T-cell (primary cell): ENCODE data around the gene CDH13. TPM values are rescaled to one million over a fixed set of nuclear protein-coding genes. Genes with fewer than 3 reads are reported as not detected.

ENCODE experiments used
- ATAC-seq, 4 experiments: fragments of 200-7000 bp in 3 of 4; fragments of 150-1000 bp in 1 of 4; cut with Tn5 transposase; replicated peaks in 1 of 4; 1 replicate in 3 of 4; 2 replicates in 1 of 4; pipeline ENCODE4 v1.10.0; 2021; ENCODE audit warnings: moderate library complexity in 3 of 4, mild to moderate bottlenecking in 2 of 4, moderate number of reproducible peaks in 1 of 4
- CTCF ChIA-PET, 2 donors: fragments of 300-600 bp; sonication (Branson Sonifier 250); formaldehyde crosslinking; loops; one replicate each; lab custom pipeline; 2022; ENCODE audit warnings: antibody characterized with exemption in 2 of 2; lab: Charles Lee
- POLR2A ChIA-PET, 2 donors: fragments of 300-600 bp; sonication (Branson Sonifier 250); formaldehyde crosslinking; loops; one replicate each; lab custom pipeline; 2022; ENCODE audit warnings: antibody characterized with exemption in 2 of 2; lab: Charles Lee
- DNase-seq, 35 experiments: peaks; one replicate each; pipeline versions ENCODE4 v3.0.0 to v3.0.0-alpha.2; 2013 to 2023
- H3K27ac ChIP-seq: one replicate; pipeline ENCODE4 v1.5.1; 2013; ENCODE audit warnings: low read length
- H3K27me3 ChIP-seq, 2 experiments: replicated peaks in 1 of 2; 1 replicate in 1 of 2; 2 replicates in 1 of 2; pipeline versions ENCODE4 v1.6.1 to v1.7.0; 2013; ENCODE audit warnings: low read length in 1 of 2, mixed read lengths in 1 of 2; ENCODE audit not compliant: control insufficient read depth in 2 of 2, insufficient read depth in 2 of 2; ENCODE audit errors: extremely low read depth in 1 of 2
- H3K36me3 ChIP-seq, 2 donors: 1 replicate in 1 of 2; 2 replicates in 1 of 2; pipeline versions ENCODE4 v1.6.1 to v1.7.0; 2013; ENCODE audit warnings: low read length in 1 of 2; ENCODE audit not compliant: control insufficient read depth in 2 of 2, insufficient read depth in 1 of 2; ENCODE audit errors: extremely low read depth in 1 of 2
- H3K4me1 ChIP-seq, 2 experiments: 1 replicate in 1 of 2; 2 replicates in 1 of 2; pipeline versions ENCODE4 v1.6.1 to v1.7.0; 2013; ENCODE audit warnings: low read length in 2 of 2, mixed read lengths in 1 of 2; ENCODE audit not compliant: insufficient read depth in 2 of 2, control insufficient read depth in 1 of 2; ENCODE audit errors: extremely low read depth in 1 of 2
- H3K4me3 ChIP-seq, 2 donors: 1 replicate in 1 of 2; 2 replicates in 1 of 2; pipeline versions ENCODE4 v1.5.1 to v1.7.0; 2013; ENCODE audit warnings: mild to moderate bottlenecking in 2 of 2, low read length in 1 of 2, moderate library complexity in 1 of 2; ENCODE audit not compliant: control insufficient read depth in 1 of 2; ENCODE audit errors: extremely low read depth in 1 of 2
- H3K9me3 ChIP-seq: 2 replicates; pipeline ENCODE4 v1.7.0; 2013
- H3K27ac Mint-ChIP-seq, 2 donors: one replicate each; pipeline ENCODE4 v1.8.0; 2020 to 2021; ENCODE audit warnings: mild to moderate bottlenecking in 2 of 2, mixed read lengths in 2 of 2
- H3K27me3 Mint-ChIP-seq, 2 donors: one replicate each; pipeline ENCODE4 v1.8.0; 2021 to 2022; ENCODE audit warnings: mixed read lengths in 2 of 2
- H3K36me3 Mint-ChIP-seq: one replicate; pipeline ENCODE4 v1.8.0; 2021; ENCODE audit warnings: mixed read lengths
- H3K4me1 Mint-ChIP-seq, 3 donors: one replicate each; pipeline ENCODE4 v1.8.0; 2020 to 2022; ENCODE audit warnings: mixed read lengths in 3 of 3, mild to moderate bottlenecking in 1 of 3
- H3K4me3 Mint-ChIP-seq, 3 donors: one replicate each; pipeline ENCODE4 v1.8.0; 2020 to 2022; ENCODE audit warnings: mild to moderate bottlenecking in 3 of 3, mixed read lengths in 3 of 3, moderate library complexity in 3 of 3
- H3K9me3 Mint-ChIP-seq, 3 donors: one replicate each; pipeline ENCODE4 v1.8.0; 2020 to 2022; ENCODE audit warnings: mixed read lengths in 3 of 3
- WGBS: methylation state at CpG from one replicate; pipeline ENCODE4 v1.1.5; 2013; ENCODE audit warnings: missing lambda C conversion rate; ENCODE audit not compliant: insufficient coverage; 5-methylcytosine and 5-hydroxymethylcytosine counted together
- total RNA-seq, 35 experiments: library from RNA in 6 of 35; stranded (reverse) in 6 of 35; fragments of 120-200 nt in 1 of 35; gene quantifications; one replicate each; pipeline versions ENCODE4 v1.2.1 to v1.2.4 and lab custom pipeline; 2013 to 2026

Gene CDH13
- total RNA-seq, 5 donors from 2014 or later (not counting 1 experiment from before 2014, with no cell fraction given) = not detected

DNA sequence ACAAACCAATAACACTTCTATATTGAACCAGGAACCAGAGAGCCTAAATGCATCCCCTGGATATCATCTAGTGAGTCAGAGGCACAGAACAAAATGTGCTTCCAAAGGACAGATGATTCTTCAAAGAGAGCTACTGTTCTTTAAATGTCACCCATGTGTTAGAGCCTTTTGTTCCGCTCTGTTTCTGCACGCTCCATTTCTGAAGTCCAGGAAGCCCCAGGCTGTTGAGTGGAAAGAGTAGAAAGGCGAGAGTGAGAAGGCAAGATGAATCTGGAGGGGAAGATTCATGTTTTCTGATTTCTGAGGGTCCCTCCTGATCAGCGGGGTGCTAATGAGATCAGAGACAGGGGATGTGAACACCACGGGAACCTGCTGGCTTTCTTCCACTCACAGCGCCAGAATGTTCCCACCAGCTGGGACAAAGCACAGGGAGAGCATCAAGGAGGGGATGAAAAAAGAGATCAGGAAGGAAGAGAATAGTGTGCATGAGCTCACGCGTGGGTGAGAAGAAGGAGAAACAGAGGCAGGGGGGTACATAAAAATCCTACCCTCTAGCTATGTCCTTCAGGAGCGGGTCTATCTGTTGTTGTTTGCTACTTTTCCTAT is 621.1 kb downstream of the CDH13 start:
- Histone ChIP-seq H3K9me3 (no peaks in the 10 kb centered on the region), H3K27ac (no peak overlapping the region), H3K36me3 (no peaks in the 10 kb centered on the region), H3K27me3 (no peaks in the 10 kb centered on the region), H3K4me1 (no peaks in the 10 kb centered on the region), H3K4me3 (no peak overlapping the region)
- Mint-ChIP-seq H3K36me3 (no peaks in the 10 kb centered on the region), H3K9me3 (no peaks in the 10 kb centered on the region), H3K27me3 (no peaks in the 10 kb centered on the region), H3K4me1 (no peaks in the 10 kb centered on the region), H3K4me3 (no peak overlapping the region), H3K27ac (no peak overlapping the region)
- WGBS = 80% methylated on average over 2 of the region's 9 CpGs
- CTCF ChIA-PET = no interaction called here
- ATAC-seq (no peak), DNase-seq (no peak)
- POLR2A ChIA-PET = no interaction called here

- Mint-ChIP-seq H3K4me1 (no peaks in the 10 kb centered on the region), H3K9me3 (no peaks in the 10 kb centered on the region), H3K27me3 (no peaks in the 10 kb centered on the region), H3K4me3 (no peak overlapping the region), H3K36me3 (no peaks in the 10 kb centered on the region), H3K27ac (no peak overlapping the region)
- H3K9me3 ChIP-seq = no peaks in the 10 kb centered on the region
- CTCF ChIA-PET = no interaction called here
- no peaks in the 10 kb centered on the region for H3K36me3 ChIP-seq
- POLR2A ChIA-PET = no interaction called here
- H3K27ac ChIP-seq = no peak overlapping the region
- H3K4me3 ChIP-seq = no peak overlapping the region
- DNase-seq (no peak), ATAC-seq (no peak)
- H3K27me3 ChIP-seq = no peaks in the 10 kb centered on the region
- 94% methylated on average over 6 of the region's 8 CpGs for WGBS
- no peaks in the 10 kb centered on the region for H3K4me1 ChIP-seq
Observed at GRCh38 chr16:83248735-83249463, 622.1 kb downstream of the CDH13 start.

DNA sequence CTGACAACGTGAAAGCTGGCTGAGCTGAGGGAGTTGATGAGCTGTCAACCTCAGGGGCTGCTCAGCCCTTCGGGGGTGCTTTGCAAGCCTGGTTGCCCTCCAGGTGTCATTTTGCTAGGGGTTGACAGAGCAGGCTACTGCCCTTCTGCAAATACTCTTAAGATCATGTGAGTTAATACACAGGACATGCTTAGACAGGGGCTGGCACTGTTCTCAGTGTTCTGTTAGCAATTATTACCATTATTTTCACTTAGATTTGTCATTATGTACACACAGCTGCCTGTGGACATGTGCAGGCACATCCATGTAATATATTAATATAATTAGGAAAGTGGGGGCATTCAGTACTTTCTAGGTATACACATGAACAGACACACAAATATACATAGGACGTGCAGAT is 626.8 kb downstream of the CDH13 start:
- ATAC-seq (no peak), DNase-seq (no peak)
- Histone ChIP-seq H3K36me3 (no peaks in the 10 kb centered on the region), H3K9me3 (no peaks in the 10 kb centered on the region), H3K27me3 (no peaks in the 10 kb centered on the region), H3K4me3 (no peak overlapping the region), H3K4me1 (no peaks in the 10 kb centered on the region), H3K27ac (no peak overlapping the region)
- Mint-ChIP-seq H3K36me3 (no peaks in the 10 kb centered on the region), H3K27me3 (peaks cover 0 to 1% of the 10 kb centered on the region in 2 donors), H3K27ac (no peak overlapping the region), H3K4me1 (no peaks in the 10 kb centered on the region), H3K4me3 (no peak overlapping the region), H3K9me3 (peaks cover 0 to 5% (median 4%) of the 10 kb centered on the region in 3 donors)
- 57% methylated on average over 2 of the region's 3 CpGs for WGBS
- CTCF ChIA-PET = no interaction called here
- POLR2A ChIA-PET = no interaction called here

GRCh38 chr16:83258366-83258928 is 631.7 kb downstream of the CDH13 start:
- Mint-ChIP-seq H3K4me3 (no peak overlapping the region), H3K9me3 (peaks cover 3 to 5% (median 4%) of the 10 kb centered on the region in 3 donors), H3K27me3 (peaks cover 0 to 1% of the 10 kb centered on the region in 2 donors), H3K36me3 (no peaks in the 10 kb centered on the region), H3K27ac (no peak overlapping the region), H3K4me1 (no peaks in the 10 kb centered on the region)
- DNase-seq (no peak), ATAC-seq (no peak)
- CTCF ChIA-PET = no interaction called here
- Histone ChIP-seq H3K9me3 (no peaks in the 10 kb centered on the region), H3K27me3 (no peaks in the 10 kb centered on the region), H3K36me3 (no peaks in the 10 kb centered on the region), H3K4me3 (no peak overlapping the region), H3K27ac (no peak overlapping the region), H3K4me1 (no peaks in the 10 kb centered on the region)
- WGBS = 96% methylated on average over 3 of the region's 9 CpGs
- POLR2A ChIA-PET = no interaction called here

GRCh38 chr16:83266848-83267553 is 640.2 kb downstream of the CDH13 start:
- H3K9me3 Mint-ChIP-seq = peaks cover 0 to 3% (median 0%) of the 10 kb centered on the region in 3 donors
- CTCF ChIA-PET = no interaction called here
- H3K27ac Mint-ChIP-seq = no peak overlapping the region
- peaks cover 0 to 15% of the 10 kb centered on the region in 2 donors for H3K27me3 Mint-ChIP-seq
- H3K27ac ChIP-seq = no peak overlapping the region
- no peaks in the 10 kb centered on the region for H3K4me1 ChIP-seq
- no peaks in the 10 kb centered on the region for H3K36me3 Mint-ChIP-seq
- ATAC-seq = no peak
- no peaks in the 10 kb centered on the region for H3K4me1 Mint-ChIP-seq
- no peak overlapping the region for H3K4me3 ChIP-seq
- H3K27me3 ChIP-seq = peaks cover 0 to 2% of the 10 kb centered on the region in 2 experiments
- no peaks in the 10 kb centered on the region for H3K36me3 ChIP-seq
- DNase-seq = no peak
- POLR2A ChIA-PET = no interaction called here
- H3K4me3 Mint-ChIP-seq = no peak overlapping the region
- no peaks in the 10 kb centered on the region for H3K9me3 ChIP-seq
- WGBS = 90% methylated on average over 2 of the region's 7 CpGs

DNA sequence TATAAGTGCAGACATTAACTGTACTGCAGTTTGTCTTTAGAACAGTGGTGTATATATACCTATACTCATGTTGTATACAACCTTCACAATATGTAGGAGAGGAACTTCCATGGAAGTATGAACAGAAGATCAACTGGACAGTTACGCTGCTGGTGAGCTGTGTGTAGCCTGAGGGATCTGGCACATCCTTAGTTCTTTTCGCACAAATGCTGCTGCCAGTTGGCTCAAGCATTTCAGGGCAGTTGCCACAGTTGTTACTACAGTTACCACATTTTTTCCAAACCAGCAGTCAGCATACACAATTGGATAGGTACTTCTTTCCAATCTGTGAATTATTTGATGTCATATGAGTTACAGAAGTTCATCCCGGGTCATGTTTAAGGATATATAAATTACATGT is 641.4 kb downstream of the CDH13 start:
- no peaks in the 10 kb centered on the region for H3K36me3 ChIP-seq
- no peaks in the 10 kb centered on the region for H3K9me3 ChIP-seq
- Mint-ChIP-seq H3K27me3 (peaks cover 0 to 15% of the 10 kb centered on the region in 2 donors), H3K36me3 (no peaks in the 10 kb centered on the region), H3K27ac (no peak overlapping the region), H3K9me3 (no peaks in the 10 kb centered on the region), H3K4me1 (no peaks in the 10 kb centered on the region), H3K4me3 (no peak overlapping the region)
- H3K27ac ChIP-seq = no peak overlapping the region
- ChIA-PET POLR2A (no interaction called here), CTCF (no interaction called here)
- DNase-seq = no peak
- WGBS = no CpG with 5 or more reads among the region's 3 CpGs
- H3K4me3 ChIP-seq = no peak overlapping the region
- H3K27me3 ChIP-seq = peaks cover 0 to 2% of the 10 kb centered on the region in 2 experiments
- ATAC-seq = no peak
- H3K4me1 ChIP-seq = no peaks in the 10 kb centered on the region
